ENCODE measurements around the gene GRHL1. TPM values are rescaled to one million over a fixed set of nuclear protein-coding genes. Genes with fewer than 3 reads are reported as not detected.

Gene GRHL1
- polyA plus RNA-seq, 1 donor (not counting 4 experiments of a cell fraction or from before 2014, with no cell fraction given): 7.8 TPM

- dilution Hi-C loops (cut with MboI; ENCODE audit: extremely low pct_ligation_motif_present, low sequenced_read_pairs): no loop called here
- Histone ChIP-seq H3K4me1 (ENCODE audit: control insufficient read depth, extremely low read depth, insufficient read depth, low read length) (no peaks in the 10 kb centered on the region), H3K79me2 (ENCODE audit: control insufficient read depth, insufficient read depth, low read length) (no peaks in the 10 kb centered on the region), H3K4me2 (ENCODE audit: control insufficient read depth, extremely low read depth, insufficient read depth, low read depth, low read length) (no peak overlapping the region), H3K9me1 (ENCODE audit: control insufficient read depth, extremely low read depth, insufficient read depth, low read length) (no peaks in the 10 kb centered on the region), H3K9me3 (ENCODE audit: control insufficient read depth, low read depth, low read length) (no peaks in the 10 kb centered on the region), H3K9ac (ENCODE audit: control insufficient read depth, extremely low read depth, insufficient read depth, low read length) (no peak overlapping the region), H3K27ac (ENCODE audit: control insufficient read depth, insufficient read depth, low read length) (no peak overlapping the region), H3K4me3 (ENCODE audit: control insufficient read depth in 2 of 3, extremely low read depth in 1 of 3, insufficient read depth in 2 of 3, low read depth in 1 of 3, low read length in 3 of 3) (no peak overlapping the region), H3K27me3 (ENCODE audit: control insufficient read depth, extremely low read depth, insufficient read depth, low read length) (no peaks in the 10 kb centered on the region), H4K20me1 (ENCODE audit: control insufficient read depth, extremely low read depth, insufficient read depth, low read length) (no peaks in the 10 kb centered on the region), H2AFZ (ENCODE audit: control insufficient read depth, low read length) (no peak overlapping the region), H3K36me3 (ENCODE audit: control insufficient read depth in 2 of 2, extremely low read depth in 1 of 2, insufficient read depth in 2 of 2, low read length in 2 of 2) (no peaks in the 10 kb centered on the region)
- no peak for DNase-seq (ENCODE audit: low read depth, low spot score)
- no peak for FAIRE-seq
- TF ChIP-seq EZH2 (IDR thresholded peaks at IDR 0.05; ENCODE audit: low read length) (no peak), CTCF (optimal IDR thresholded peaks at IDR 0.05 in 1 of 3, IDR thresholded peaks at IDR 0.05 in 1 of 3, conservative IDR thresholded peaks at IDR 0.05 in 1 of 3; ENCODE audit: extremely low read depth in 1 of 3, insufficient read depth in 2 of 3, low read length in 3 of 3) (no peak)
Measured at GRCh38 chr2:9984871-9985480, 33.5 kb downstream of the GRHL1 start.

DNA sequence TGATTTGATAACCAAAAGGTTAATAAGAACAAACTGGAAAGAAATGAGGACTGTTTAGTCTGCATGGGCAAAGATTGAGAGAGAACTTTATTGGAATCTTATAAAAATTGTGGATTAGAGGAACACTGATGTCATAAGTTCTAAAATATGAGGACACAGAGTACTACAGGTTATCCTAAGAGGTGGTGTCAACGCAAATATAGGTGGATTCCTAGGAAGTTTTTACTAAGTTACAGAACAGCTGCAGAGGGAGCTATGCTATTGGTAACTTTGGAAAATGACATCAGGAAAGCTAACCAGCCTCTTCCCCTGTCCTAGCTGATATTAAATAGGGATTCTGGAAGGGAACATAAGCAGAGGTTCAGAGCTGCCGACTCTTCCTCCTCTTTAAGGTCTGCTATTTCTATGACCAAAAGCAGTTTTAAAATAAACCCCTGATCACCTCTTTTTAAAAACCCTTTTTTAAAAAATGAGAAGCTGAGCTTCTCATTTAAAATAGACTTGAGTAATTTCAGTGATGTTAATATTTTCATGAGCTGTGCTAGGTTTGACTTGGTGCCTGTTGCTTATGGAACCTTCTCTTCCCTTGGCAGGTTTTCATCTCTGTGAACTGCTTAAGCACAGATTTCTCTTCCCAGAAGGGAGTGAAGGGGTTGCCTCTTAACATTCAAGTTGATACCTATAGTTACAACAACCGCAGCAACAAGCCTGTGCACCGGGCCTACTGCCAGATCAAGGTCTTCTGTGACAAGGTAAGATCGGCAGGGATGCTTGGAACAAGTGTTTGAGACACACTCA is 34.2 kb downstream of the GRHL1 start:
- no peak for DNase-seq (ENCODE audit: low read depth, low spot score)
- Histone ChIP-seq H3K9me1 (ENCODE audit: control insufficient read depth, extremely low read depth, insufficient read depth, low read length) (no peaks in the 10 kb centered on the region), H3K27me3 (ENCODE audit: control insufficient read depth, extremely low read depth, insufficient read depth, low read length) (no peaks in the 10 kb centered on the region), H3K4me1 (ENCODE audit: control insufficient read depth, extremely low read depth, insufficient read depth, low read length) (no peaks in the 10 kb centered on the region), H3K9me3 (ENCODE audit: control insufficient read depth, low read depth, low read length) (no peaks in the 10 kb centered on the region), H4K20me1 (ENCODE audit: control insufficient read depth, extremely low read depth, insufficient read depth, low read length) (no peaks in the 10 kb centered on the region), H3K4me3 (ENCODE audit: control insufficient read depth in 2 of 3, extremely low read depth in 1 of 3, insufficient read depth in 2 of 3, low read depth in 1 of 3, low read length in 3 of 3) (no peak overlapping the region), H3K27ac (ENCODE audit: control insufficient read depth, insufficient read depth, low read length) (no peak overlapping the region), H3K36me3 (ENCODE audit: control insufficient read depth in 2 of 2, extremely low read depth in 1 of 2, insufficient read depth in 2 of 2, low read length in 2 of 2) (no peaks in the 10 kb centered on the region), H3K9ac (ENCODE audit: control insufficient read depth, extremely low read depth, insufficient read depth, low read length) (no peak overlapping the region), H3K79me2 (ENCODE audit: control insufficient read depth, insufficient read depth, low read length) (no peaks in the 10 kb centered on the region), H2AFZ (ENCODE audit: control insufficient read depth, low read length) (no peak overlapping the region), H3K4me2 (ENCODE audit: control insufficient read depth, extremely low read depth, insufficient read depth, low read depth, low read length) (no peak overlapping the region)
- FAIRE-seq: no peak
- dilution Hi-C loops (cut with MboI; ENCODE audit: extremely low pct_ligation_motif_present, low sequenced_read_pairs): no loop called here
- no peak for TF ChIP-seq CTCF (optimal IDR thresholded peaks at IDR 0.05 in 1 of 3, IDR thresholded peaks at IDR 0.05 in 1 of 3, conservative IDR thresholded peaks at IDR 0.05 in 1 of 3; ENCODE audit: extremely low read depth in 1 of 3, insufficient read depth in 2 of 3, low read length in 3 of 3)
- TF ChIP-seq EZH2 (IDR thresholded peaks at IDR 0.05; ENCODE audit: low read length): no peak
